GM21529 (cell line): ENCODE data around the gene OR4F15.
"Not testable (repeated sequence)": the region's sequence is repeated elsewhere in the genome, so short reads cannot be mapped to it uniquely, and the experiment has no call there.

Experiments
- ATAC-seq: cut with Tn5 transposase; IDR thresholded peaks from one replicate; pipeline ENCODE4 v1.9.1; 2021; ENCODE audit not compliant: unreplicated experiment

Gene OR4F15

GRCh38 chr15:101811902-101812301, at the start of gene OR4F15:
TSS of gene OR4F15 (plus strand) at chr15:101812202. CDS start at chr15:101818187, 5,985 bp downstream.
- no peak for ATAC-seq

GRCh38 chr15:101764669-101765339, 47.2 kb upstream of the OR4F15 start:
- ATAC-seq, result not testable (repeated sequence)

GRCh38 chr15:101765340-101765671, 46.7 kb upstream of the OR4F15 start:
- ATAC-seq, result not testable (repeated sequence)

GRCh38 chr15:101765772-101766456, 46.1 kb upstream of the OR4F15 start:
- ATAC-seq, result no peak

- not testable (repeated sequence) for ATAC-seq
These were observed 44.8 kb upstream of the OR4F15 start for GRCh38 chr15:101767083-101767640.

- no peak for ATAC-seq
These were observed 39.1 kb upstream of the OR4F15 start for GRCh38 chr15:101772921-101773320.

- no peak for ATAC-seq
These were observed 38.4 kb upstream of the OR4F15 start for GRCh38 chr15:101773496-101774100.

- ATAC-seq, result no peak
These were observed 36.9 kb upstream of the OR4F15 start for GRCh38 chr15:101775136-101775535.

- ATAC-seq, result not testable (repeated sequence)
These were observed 33.4 kb upstream of the OR4F15 start for GRCh38 chr15:101778576-101778975.

GRCh38 chr15:101780225-101780624, 31.8 kb upstream of the OR4F15 start:
- ATAC-seq, result not testable (repeated sequence)

- no peak for ATAC-seq
These were observed 30.1 kb upstream of the OR4F15 start for GRCh38 chr15:101781928-101782327.

- no peak for ATAC-seq
These were observed 27.4 kb upstream of the OR4F15 start for GRCh38 chr15:101784644-101785043.

GRCh38 chr15:101786422-101786821, 25.6 kb upstream of the OR4F15 start:
- not testable (repeated sequence) for ATAC-seq

- ATAC-seq, result not testable (repeated sequence)
These were observed 24.0 kb upstream of the OR4F15 start for GRCh38 chr15:101788001-101788400.

GRCh38 chr15:101788503-101789269, 23.3 kb upstream of the OR4F15 start:
- ATAC-seq, result not testable (repeated sequence)

GRCh38 chr15:101790748-101791147, 21.3 kb upstream of the OR4F15 start:
- ATAC-seq, result not testable (repeated sequence)

GRCh38 chr15:101793981-101794380, 18.0 kb upstream of the OR4F15 start:
- ATAC-seq, result not testable (repeated sequence)

- ATAC-seq, result no peak
These were observed 16.5 kb upstream of the OR4F15 start for GRCh38 chr15:101795455-101795854.

- ATAC-seq, result no peak
These were observed 12.3 kb upstream of the OR4F15 start for GRCh38 chr15:101799665-101800064.

- ATAC-seq, result no peak
These were observed 11.0 kb upstream of the OR4F15 start for GRCh38 chr15:101801048-101801447.

GRCh38 chr15:101803209-101803608, 8.8 kb upstream of the OR4F15 start, which contains the start of gene OR4F6:
TSS of gene OR4F6 (plus strand) at chr15:101803509. CDS start at chr15:101805720, 2,211 bp downstream.
- ATAC-seq, result no peak
